GM21515 (cell line): Measurements from ENCODE around the gene ENO3.

ENCODE experiments used
- ATAC-seq: cut with Tn5 transposase; IDR thresholded peaks from one replicate; pipeline ENCODE4 v1.9.1; 2021; ENCODE audit not compliant: unreplicated experiment

The ENO3 gene

GRCh38 chr17:4972752-4973151, 21.8 kb downstream of the ENO3 start:
- ATAC-seq = no peak

- ATAC-seq = no peak
Observed at GRCh38 chr17:4973256-4974114, 22.6 kb downstream of the ENO3 start.

DNA sequence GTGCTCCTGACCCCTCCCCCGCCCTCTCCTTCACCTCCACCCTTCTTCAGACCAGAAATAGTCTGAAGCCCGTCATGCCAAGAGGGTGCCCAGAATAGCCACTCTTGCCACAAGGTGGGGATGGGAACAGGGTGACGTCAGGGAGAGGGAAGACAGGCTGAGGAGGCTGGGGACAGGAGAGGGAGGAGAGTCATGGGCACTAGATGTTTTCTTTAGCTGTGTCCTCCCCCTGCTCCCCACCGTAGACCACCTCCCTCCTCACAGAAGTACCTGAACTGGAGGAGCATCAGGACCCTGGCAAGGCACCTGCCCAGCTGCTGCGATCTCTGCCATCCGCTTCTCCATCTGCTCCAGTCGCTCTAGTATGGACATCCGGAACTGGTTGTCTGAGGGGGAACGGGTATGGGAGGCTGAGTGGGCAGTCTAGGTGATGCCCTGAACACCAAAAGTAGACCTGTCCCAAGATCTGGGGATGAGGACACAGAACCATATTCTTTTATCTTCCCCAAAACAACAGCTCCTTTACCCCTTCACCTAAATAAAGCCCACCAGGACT, 23.3 kb downstream of the ENO3 start:
- ATAC-seq = no peak

DNA sequence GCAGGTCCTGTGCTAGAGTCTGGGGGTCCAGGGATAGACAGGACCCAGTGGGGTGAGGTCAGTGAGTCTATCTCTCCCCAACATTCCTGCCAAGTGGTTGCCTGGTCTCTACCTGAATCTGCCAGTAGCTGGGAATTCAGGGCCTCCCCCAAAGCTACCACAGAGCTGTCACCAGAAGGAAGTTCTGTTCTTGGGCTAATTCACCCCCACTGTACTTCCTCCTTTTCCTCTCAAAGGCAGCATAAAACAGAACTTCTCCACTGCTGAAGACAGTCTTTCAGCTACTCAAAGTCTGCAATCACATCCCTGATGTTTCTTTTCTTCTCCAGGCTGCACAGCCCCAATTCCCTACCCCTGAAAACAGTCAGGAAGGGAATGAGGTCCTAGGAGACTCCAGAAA, 27.8 kb downstream of the ENO3 start:
- no peak for ATAC-seq

DNA sequence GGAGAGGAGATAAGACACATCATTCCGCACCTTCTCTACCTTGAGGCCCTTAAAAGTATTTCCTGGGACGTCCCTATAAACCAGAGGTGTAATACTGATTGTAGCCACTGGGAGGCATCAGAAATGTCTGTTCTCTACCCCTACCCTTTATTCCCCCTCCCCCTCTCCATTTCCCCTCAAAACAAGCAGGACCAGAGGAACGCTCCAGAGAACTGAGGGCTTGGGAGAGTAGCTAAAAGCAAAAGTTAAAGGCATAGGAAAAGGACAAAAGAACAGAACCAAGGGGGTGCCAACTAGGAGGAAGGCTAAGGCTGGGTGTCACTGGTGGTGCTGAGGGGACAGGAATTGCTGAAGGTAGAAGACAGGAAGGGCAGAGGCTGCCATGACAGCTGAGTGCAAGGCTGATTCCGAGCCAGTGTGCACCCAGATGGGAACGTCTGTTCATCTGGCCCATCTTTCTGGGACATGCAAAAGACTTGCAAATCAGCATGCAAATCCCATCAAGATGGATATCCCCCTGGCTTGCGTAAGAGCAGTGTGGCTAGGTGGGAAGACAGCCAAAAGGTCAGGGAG, 29.8 kb downstream of the ENO3 start:
- no peak for ATAC-seq

GRCh38 chr17:4982305-4982704, 31.4 kb downstream of the ENO3 start:
- ATAC-seq = no peak

GRCh38 chr17:4986403-4986802, 35.5 kb downstream of the ENO3 start:
- no peak for ATAC-seq

GRCh38 chr17:4986951-4987766, 36.2 kb downstream of the ENO3 start, which contains the start of gene CAMTA2:
TSS of gene CAMTA2 (minus strand) at chr17:4987675. CDS start at chr17:4986222, 1,453 bp downstream.
- peak; percentile 57 for ATAC-seq

- no peak for ATAC-seq
Observed at GRCh38 chr17:4987767-4988567, 37.0 kb downstream of the ENO3 start.

DNA sequence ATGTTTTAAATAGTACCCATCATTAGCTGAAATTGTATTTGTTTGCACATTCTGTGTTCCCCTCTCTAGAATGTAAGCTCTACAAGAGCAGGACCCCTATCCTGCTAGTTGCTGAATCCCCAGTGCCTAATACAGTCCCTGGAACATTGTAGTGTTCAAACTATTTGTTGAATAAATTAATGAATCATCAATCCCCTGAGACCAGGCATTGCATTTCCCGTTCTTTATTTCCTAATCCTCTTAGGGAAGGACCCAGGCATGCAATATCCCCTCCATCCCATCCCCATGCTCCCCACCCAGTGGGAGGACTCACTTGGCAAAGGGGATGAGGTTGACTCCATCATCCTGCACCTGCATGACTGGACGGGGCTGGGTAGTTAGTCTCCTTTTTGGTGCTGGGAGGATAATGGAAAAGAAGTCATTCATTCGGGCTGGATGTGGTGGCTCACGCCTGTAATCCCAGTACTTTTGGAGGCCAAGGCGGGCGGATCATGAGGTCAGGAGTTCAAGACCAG, 43.2 kb downstream of the ENO3 start:
- no peak for ATAC-seq

- peak; percentile 83 for ATAC-seq
Observed at GRCh38 chr17:4997302-4998026, 46.5 kb downstream of the ENO3 start, which contains the start of the genes INCA1 and KIF1C. TSS of gene INCA1 (minus strand) at chr17:4997522. CDS start at chr17:4994437, 3,085 bp downstream. TSS of gene KIF1C (plus strand) at chr17:4997950. CDS start at chr17:5000247, 2,297 bp downstream.

DNA sequence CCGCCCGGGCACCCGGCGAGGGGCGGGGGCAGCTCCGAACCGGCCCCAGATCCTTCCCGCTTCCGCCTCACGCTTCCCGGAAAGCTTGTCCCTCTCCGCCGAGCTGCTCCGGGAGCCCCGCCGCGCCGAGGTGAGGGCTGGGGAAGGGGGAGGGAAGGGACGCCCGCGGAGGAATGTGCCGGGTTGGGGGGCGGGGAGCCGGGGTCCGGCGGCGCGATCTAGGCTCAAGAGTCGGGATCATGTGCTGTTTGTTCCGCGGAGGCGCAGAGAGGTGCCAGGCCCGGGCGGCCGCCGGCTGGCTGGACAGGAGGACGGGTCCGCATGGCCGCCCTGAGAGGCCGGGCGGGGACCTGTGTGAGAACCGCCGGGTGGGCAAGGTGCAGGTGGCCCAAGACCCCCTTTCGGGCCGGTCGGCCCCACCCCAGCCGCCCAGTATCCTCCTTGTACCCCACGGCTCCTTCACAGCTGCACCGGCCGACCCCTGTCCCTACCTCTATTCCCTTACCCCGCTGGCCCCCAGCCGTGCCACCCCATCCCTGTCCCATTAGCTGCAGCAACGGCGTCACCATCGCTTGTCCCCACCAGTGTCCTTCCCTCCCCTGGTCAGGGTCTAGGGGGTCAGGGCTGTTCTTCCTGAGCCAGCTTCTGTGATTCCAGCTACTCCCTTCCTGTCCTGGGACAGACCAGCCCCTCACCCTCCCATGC, 47.3 kb downstream of the ENO3 start:
- peak; percentile 6 for ATAC-seq

DNA sequence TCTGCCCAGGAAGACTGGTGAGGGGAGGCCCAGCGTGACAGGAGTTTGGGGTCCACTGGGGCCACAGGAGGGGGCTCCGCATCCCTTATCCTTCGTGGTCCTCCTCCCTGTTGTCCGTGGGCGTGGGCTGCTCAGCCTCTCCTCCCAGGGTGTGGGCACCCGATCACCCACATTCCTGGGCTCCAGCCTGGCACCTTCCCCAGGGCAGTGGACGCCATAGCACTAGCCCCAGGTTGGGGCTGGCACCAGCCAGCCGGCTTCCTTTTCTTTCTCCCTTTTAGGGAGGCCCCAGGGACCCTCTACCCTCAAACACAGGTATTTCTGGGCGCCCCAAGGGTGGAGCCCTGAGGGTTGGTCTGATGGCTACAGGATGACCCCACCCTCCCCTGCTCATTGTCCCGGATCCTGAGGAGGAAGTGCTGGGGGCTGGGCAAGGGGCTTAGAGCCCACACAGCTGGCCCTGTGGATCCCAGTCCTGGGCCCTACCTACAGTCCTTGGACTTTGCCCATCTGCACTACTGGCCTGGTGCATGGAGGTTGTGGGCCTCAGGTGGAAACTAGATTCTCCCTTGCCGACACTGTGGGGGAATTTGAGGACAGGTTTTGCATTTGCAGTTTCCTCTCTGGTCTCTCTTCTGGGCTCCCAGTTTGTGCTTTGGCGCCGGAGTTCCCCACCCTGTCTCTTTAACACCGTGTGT, 48.0 kb downstream of the ENO3 start:
- ATAC-seq = no peak

- ATAC-seq = no peak
Observed at GRCh38 chr17:4999430-5000093, 48.6 kb downstream of the ENO3 start.

- no peak for ATAC-seq
Observed at GRCh38 chr17:5000237-5000639, 49.3 kb downstream of the ENO3 start.

DNA sequence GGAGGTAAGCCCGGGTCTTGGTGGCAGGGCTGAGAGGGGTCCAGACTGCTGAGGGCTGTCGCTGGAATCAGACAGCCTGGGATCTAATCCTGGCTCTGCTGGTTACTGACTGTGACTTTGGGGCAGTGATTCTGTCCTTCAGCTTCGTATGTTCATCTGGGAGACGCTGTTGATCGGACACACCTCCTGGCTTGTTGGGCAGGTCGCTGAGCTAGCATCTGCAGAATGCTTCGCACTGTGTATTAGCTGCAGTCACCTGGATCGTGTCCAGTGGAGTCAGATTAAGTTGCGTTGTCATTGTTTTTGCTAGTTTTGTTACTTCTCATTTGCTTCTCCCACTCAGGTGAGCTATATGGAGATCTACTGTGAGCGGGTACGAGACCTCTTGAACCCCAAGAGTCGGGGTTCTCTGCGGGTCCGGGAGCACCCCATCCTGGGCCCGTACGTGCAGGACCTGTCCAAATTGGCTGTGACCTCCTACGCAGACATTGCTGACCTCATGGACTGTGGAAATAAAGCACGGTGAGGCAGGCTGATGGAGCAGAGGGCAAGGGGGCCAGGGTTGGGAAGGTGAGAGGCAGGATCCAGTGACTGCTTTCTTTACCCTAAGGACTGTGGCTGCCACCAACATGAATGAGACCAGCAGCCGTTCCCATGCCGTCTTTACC, 51.3 kb downstream of the ENO3 start:
- no peak for ATAC-seq

DNA sequence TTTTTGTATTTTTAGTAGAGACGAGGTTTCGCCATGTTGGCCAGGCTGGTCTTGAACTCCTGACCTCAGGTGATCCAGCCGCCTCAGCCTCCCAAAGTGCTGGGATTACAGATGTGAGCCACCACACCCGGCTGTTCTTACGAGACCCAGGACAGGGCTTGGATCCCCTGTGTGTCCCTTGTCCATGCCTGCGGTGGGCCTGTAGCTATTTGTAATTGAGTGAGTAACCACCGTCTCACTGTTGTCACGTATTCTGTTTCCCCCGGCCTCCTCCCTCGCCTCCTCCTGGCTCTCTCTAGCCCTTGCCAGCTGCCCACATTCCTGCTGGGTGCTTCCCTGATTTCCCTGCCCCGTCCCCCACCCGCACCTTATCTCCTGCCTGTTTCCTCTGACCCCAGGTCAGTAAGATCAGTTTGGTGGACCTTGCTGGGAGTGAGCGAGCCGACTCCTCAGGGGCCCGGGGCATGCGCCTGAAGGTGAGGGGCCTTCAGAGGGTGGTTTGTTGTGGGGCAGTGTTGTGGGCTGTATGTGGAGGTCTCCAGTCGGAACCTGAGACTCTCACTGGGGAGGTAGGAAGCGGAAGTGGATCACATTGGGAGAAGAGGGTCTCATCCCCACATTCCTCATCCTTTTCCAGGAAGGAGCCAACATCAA, 52.4 kb downstream of the ENO3 start:
- no peak for ATAC-seq
